K562 (cell line): ENCODE measurements around the gene CTF1. TPM values are rescaled to one million over a fixed set of nuclear protein-coding genes. Genes with fewer than 3 reads are reported as not detected.
A peak's percentile ranks its signal among the peaks of the same experiment; 100 is the strongest.

ENCODE experiments used
- ATF1 ChIP-seq, 2 experiments: fragments of 450-650 bp in 1 of 2; IDR thresholded peaks; 2 replicates each; pipeline ENCODE4 v1.6.1; 2016; ENCODE audit warnings: missing compliant biosample characterization in 1 of 2, missing genetic modification characterization in 1 of 2
- DNMT1 ChIP-seq: fragments of 450-650 bp; IDR thresholded peaks from 2 replicates; pipeline ENCODE4 v1.6.1; 2016; ENCODE audit warnings: antibody characterized with exemption, mild to moderate bottlenecking
- FUS ChIP-seq: fragments of 200-400 bp; formaldehyde crosslinking; optimal IDR thresholded peaks from 2 replicates; pipeline ENCODE3; 2017; ENCODE audit warnings: low read depth, low read length
- GABPB2 ChIP-seq: fragments of 250-450 bp; sonication (Bioruptor Pico); conservative IDR thresholded peaks from 2 replicates; pipeline ENCODE4 v1.5.1; 2021; ENCODE audit warnings: mild to moderate bottlenecking
- MNT ChIP-seq, 2 experiments: fragments of 450-650 bp; conservative IDR thresholded peaks; 2 replicates each; pipeline ENCODE4 v1.6.1; 2017; ENCODE audit warnings: mild to moderate bottlenecking in 2 of 2, moderate library complexity in 2 of 2
- PRPF4 ChIP-seq: fragments of 200-400 bp; formaldehyde crosslinking; IDR thresholded peaks from one replicate; pipeline ENCODE4 v1.6.1; 2017; ENCODE audit warnings: low read length, low read depth, mild to moderate bottlenecking; ENCODE audit not compliant: insufficient read depth, poor library complexity, severe bottlenecking
- SMAD4 ChIP-seq: fragments of 250-450 bp; sonication (Bioruptor Pico); conservative IDR thresholded peaks from 2 replicates; pipeline ENCODE4 v1.8.0; 2021; ENCODE audit warnings: inconsistent platforms, mild to moderate bottlenecking, moderate library complexity
- TBP ChIP-seq: optimal IDR thresholded peaks from 2 replicates; pipeline ENCODE3; 2011; ENCODE audit warnings: low read depth, low read length, improper control_type of control experiment
- YY1 ChIP-seq, 3 experiments: IDR thresholded peaks; 2 replicates each; pipeline ENCODE4 v1.6.1; 2011; ENCODE audit warnings: low read length in 2 of 3, mild to moderate bottlenecking in 2 of 3, moderate library complexity in 2 of 3, borderline replicate concordance in 1 of 3, control low read depth in 1 of 3, low read depth in 1 of 3; ENCODE audit not compliant: insufficient read depth in 3 of 3, insufficient replicate concordance in 2 of 3, control insufficient read depth in 1 of 3, insufficient read length in 1 of 3; ENCODE audit errors: extremely low read depth in 1 of 3
- ZNF282 ChIP-seq: sonication (generic); formaldehyde crosslinking; IDR thresholded peaks from 2 replicates; pipeline ENCODE4 v1.8.1; 2023; ENCODE audit warnings: missing genetic modification reagents
- ZNF511 ChIP-seq: sonication (generic); formaldehyde crosslinking; IDR thresholded peaks from 2 replicates; pipeline ENCODE4 v1.8.0; 2022; ENCODE audit warnings: mild to moderate bottlenecking, missing genetic modification reagents
- polyA plus RNA-seq, 8 experiments: library from polyadenylated mRNA; depleted of rRNA in 4 of 8; stranded (reverse) in 5 of 8; unstranded in 3 of 8; fragments of >200 nt; fragmentation: Nextera tagmentation in 2 of 8; fragmentation: Illumina TruSeq in 1 of 8; extraction: Ambion mirVana in 2 of 8; extraction: Trizol in 1 of 8; gene quantifications; 2 replicates each; pipeline versions ENCODE4 v1.2.1 to v1.2.3, GENCODE V29; 2011 to 2014; ENCODE audit warnings: inconsistent platforms in 1 of 8, missing spikeins in 1 of 8
- total RNA-seq, 7 experiments: library from RNA; depleted of rRNA in 6 of 7; stranded (reverse); fragments of >200 nt in 6 of 7; fragmentation: Illumina TruSeq in 2 of 7; extraction: Trizol in 2 of 7; gene quantifications; 2 replicates each; pipeline versions ENCODE4 v1.2.1 to v1.2.3, GENCODE V29; 2011 to 2021; ENCODE audit warnings: low replicate concordance in 1 of 7
- TF ChIP-seq, protein P1 (sequence below), 2 experiments: fragments of 150-350 bp in 1 of 2; IDR thresholded peaks; 2 replicates each; pipeline ENCODE4 v1.6.1; 2012 to 2016; ENCODE audit warnings: low read depth in 2 of 2, low read length in 2 of 2, mild to moderate bottlenecking in 1 of 2, moderate library complexity in 1 of 2
- TF ChIP-seq, protein P2 (sequence below): fragments of 250-450 bp; sonication (Bioruptor Pico); IDR thresholded peaks from 2 replicates; pipeline ENCODE4 v1.4.0; 2020; ENCODE audit warnings: mild to moderate bottlenecking, moderate library complexity, borderline replicate concordance
- TF ChIP-seq, protein P3 (sequence below): fragments of 200-800 bp; sonication (Bioruptor generic); IDR thresholded peaks from 2 replicates; pipeline ENCODE4 v1.6.1; 2017; ENCODE audit warnings: missing genetic modification characterization, missing compliant biosample characterization

Gene CTF1
- total and polyA plus RNA-seq, 9 of the 15 experiments (the other 6 are each of a cell fraction or from before 2014, with no cell fraction given) = 0.24 to 2.5 (median 0.44) TPM

GRCh38 chr16:30948667-30949649, 52.5 kb downstream of the CTF1 start, which contains the start of gene ORAI3 (continued):
- TF ChIP-seq DNMT1 = no peak
- TF ChIP-seq, protein P1, sequence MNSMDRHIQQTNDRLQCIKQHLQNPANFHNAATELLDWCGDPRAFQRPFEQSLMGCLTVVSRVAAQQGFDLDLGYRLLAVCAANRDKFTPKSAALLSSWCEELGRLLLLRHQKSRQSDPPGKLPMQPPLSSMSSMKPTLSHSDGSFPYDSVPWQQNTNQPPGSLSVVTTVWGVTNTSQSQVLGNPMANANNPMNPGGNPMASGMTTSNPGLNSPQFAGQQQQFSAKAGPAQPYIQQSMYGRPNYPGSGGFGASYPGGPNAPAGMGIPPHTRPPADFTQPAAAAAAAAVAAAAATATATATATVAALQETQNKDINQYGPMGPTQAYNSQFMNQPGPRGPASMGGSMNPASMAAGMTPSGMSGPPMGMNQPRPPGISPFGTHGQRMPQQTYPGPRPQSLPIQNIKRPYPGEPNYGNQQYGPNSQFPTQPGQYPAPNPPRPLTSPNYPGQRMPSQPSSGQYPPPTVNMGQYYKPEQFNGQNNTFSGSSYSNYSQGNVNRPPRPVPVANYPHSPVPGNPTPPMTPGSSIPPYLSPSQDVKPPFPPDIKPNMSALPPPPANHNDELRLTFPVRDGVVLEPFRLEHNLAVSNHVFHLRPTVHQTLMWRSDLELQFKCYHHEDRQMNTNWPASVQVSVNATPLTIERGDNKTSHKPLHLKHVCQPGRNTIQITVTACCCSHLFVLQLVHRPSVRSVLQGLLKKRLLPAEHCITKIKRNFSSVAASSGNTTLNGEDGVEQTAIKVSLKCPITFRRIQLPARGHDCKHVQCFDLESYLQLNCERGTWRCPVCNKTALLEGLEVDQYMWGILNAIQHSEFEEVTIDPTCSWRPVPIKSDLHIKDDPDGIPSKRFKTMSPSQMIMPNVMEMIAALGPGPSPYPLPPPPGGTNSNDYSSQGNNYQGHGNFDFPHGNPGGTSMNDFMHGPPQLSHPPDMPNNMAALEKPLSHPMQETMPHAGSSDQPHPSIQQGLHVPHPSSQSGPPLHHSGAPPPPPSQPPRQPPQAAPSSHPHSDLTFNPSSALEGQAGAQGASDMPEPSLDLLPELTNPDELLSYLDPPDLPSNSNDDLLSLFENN (IDR thresholded peaks at IDR 0.05; ENCODE audit: low read depth in 2 of 2, low read length in 2 of 2) = no peak
- no peak for TF ChIP-seq ZNF511 (CRISPR knock-in tag)
- TF ChIP-seq GABPB2 (CRISPR knock-in tag) = no peak
- peak; percentile 73 for TF ChIP-seq FUS
- TF ChIP-seq PRPF4 = no peak
- TF ChIP-seq MNT (conservative IDR thresholded peaks at IDR 0.05) = peak in 1 of 2 experiments; percentile 67; a peak in 3 of 4 replicates
- TF ChIP-seq TBP = peak; percentile 12
- TF ChIP-seq, protein P2, sequence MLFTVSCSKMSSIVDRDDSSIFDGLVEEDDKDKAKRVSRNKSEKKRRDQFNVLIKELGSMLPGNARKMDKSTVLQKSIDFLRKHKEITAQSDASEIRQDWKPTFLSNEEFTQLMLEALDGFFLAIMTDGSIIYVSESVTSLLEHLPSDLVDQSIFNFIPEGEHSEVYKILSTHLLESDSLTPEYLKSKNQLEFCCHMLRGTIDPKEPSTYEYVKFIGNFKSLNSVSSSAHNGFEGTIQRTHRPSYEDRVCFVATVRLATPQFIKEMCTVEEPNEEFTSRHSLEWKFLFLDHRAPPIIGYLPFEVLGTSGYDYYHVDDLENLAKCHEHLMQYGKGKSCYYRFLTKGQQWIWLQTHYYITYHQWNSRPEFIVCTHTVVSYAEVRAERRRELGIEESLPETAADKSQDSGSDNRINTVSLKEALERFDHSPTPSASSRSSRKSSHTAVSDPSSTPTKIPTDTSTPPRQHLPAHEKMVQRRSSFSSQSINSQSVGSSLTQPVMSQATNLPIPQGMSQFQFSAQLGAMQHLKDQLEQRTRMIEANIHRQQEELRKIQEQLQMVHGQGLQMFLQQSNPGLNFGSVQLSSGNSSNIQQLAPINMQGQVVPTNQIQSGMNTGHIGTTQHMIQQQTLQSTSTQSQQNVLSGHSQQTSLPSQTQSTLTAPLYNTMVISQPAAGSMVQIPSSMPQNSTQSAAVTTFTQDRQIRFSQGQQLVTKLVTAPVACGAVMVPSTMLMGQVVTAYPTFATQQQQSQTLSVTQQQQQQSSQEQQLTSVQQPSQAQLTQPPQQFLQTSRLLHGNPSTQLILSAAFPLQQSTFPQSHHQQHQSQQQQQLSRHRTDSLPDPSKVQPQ (CRISPR knock-in tag) = no peak
- TF ChIP-seq YY1 (IDR thresholded peaks at IDR 0.05; ENCODE audit: borderline replicate concordance in 1 of 3, control insufficient read depth in 1 of 3, extremely low read depth in 1 of 3, insufficient read depth in 3 of 3, insufficient read length in 1 of 3, insufficient replicate concordance in 2 of 3, low read depth in 1 of 3, low read length in 2 of 3) = no peak
- TF ChIP-seq SMAD4 (CRISPR knock-in tag) = peak; percentile 91
- no peak for TF ChIP-seq ATF1 (CRISPR knock-in tag; IDR thresholded peaks at IDR 0.05)
- no peak for TF ChIP-seq ATF1 (tag; IDR thresholded peaks at IDR 0.05)
- TF ChIP-seq, protein P3, sequence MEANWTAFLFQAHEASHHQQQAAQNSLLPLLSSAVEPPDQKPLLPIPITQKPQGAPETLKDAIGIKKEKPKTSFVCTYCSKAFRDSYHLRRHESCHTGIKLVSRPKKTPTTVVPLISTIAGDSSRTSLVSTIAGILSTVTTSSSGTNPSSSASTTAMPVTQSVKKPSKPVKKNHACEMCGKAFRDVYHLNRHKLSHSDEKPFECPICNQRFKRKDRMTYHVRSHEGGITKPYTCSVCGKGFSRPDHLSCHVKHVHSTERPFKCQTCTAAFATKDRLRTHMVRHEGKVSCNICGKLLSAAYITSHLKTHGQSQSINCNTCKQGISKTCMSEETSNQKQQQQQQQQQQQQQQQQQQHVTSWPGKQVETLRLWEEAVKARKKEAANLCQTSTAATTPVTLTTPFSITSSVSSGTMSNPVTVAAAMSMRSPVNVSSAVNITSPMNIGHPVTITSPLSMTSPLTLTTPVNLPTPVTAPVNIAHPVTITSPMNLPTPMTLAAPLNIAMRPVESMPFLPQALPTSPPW (CRISPR knock-in tag) = peak; percentile 31
- no peak for TF ChIP-seq ZNF282 (CRISPR knock-in tag)
